Measurements from ENCODE around the gene HBA1.
A peak's percentile ranks its signal among the peaks of the same experiment; 100 is the strongest.
"Not testable (repeated sequence)": the region's sequence is repeated elsewhere in the genome, so short reads cannot be mapped to it uniquely, and the experiment has no call there.

Gene HBA1

GRCh38 chr16:176006-176405, 474 bp upstream of the HBA1 start:
- not testable (repeated sequence) for DNase-seq

GRCh38 chr16:177394-177822, 928 bp downstream of the HBA1 start:
- DNase-seq = no peak

- no peak for DNase-seq
Measured at GRCh38 chr16:177981-178667, 1.6 kb downstream of the HBA1 start.

GRCh38 chr16:178668-179015, 2.2 kb downstream of the HBA1 start:
- no peak for DNase-seq

- no peak for DNase-seq
Measured at GRCh38 chr16:179211-180092, 3.0 kb downstream of the HBA1 start.

- peak in 1 of 2 donors; percentile 27 for DNase-seq
Measured at GRCh38 chr16:180101-180675, 3.7 kb downstream of the HBA1 start, which contains the start of gene HBQ1. TSS of gene HBQ1 (plus strand) at chr16:180459. CDS start at chr16:180487, 28 bp downstream.

GRCh38 chr16:180681-181564, 4.4 kb downstream of the HBA1 start:
- peak; percentile 80 to 85 for DNase-seq

- no peak for DNase-seq
Measured at GRCh38 chr16:181565-182021, 5.1 kb downstream of the HBA1 start.

GRCh38 chr16:183005-183404, 6.5 kb downstream of the HBA1 start:
- DNase-seq = no peak

- DNase-seq = no peak
Measured at GRCh38 chr16:185213-185612, 8.7 kb downstream of the HBA1 start.

GRCh38 chr16:185691-186090, 9.2 kb downstream of the HBA1 start:
- no peak for DNase-seq

GRCh38 chr16:187330-187729, 10.8 kb downstream of the HBA1 start:
- DNase-seq = no peak

GRCh38 chr16:188674-189073, 12.2 kb downstream of the HBA1 start:
- DNase-seq = peak in 1 of 2 donors; percentile 33

- no peak for DNase-seq
Measured at GRCh38 chr16:189604-190186, 13.2 kb downstream of the HBA1 start.

- DNase-seq = no peak
Measured at GRCh38 chr16:191831-192230, 15.4 kb downstream of the HBA1 start.

GRCh38 chr16:192686-193085, 16.2 kb downstream of the HBA1 start:
- no peak for DNase-seq

- DNase-seq = no peak
Measured at GRCh38 chr16:193441-193840, 17.0 kb downstream of the HBA1 start.

- no peak for DNase-seq
Measured at GRCh38 chr16:194516-194915, 18.0 kb downstream of the HBA1 start.

GRCh38 chr16:200388-200787, 23.9 kb downstream of the HBA1 start:
- no peak for DNase-seq

GRCh38 chr16:203246-203645, 26.8 kb downstream of the HBA1 start:
- DNase-seq = no peak

GRCh38 chr16:204046-204445, 27.6 kb downstream of the HBA1 start:
- DNase-seq = not testable (repeated sequence)

- DNase-seq = not testable (repeated sequence)
Measured at GRCh38 chr16:209359-209758, 32.9 kb downstream of the HBA1 start.

Measured in CD4-positive, alpha-beta T cell treated with Interleukin-4 for 1 hour (primary cell).